NCI-H2107 treated with DMSO at 0.1 percent for 48 hours (cell line): ENCODE measurements around the gene EHD3.

ENCODE experiments used
- DNase-seq: peaks from one replicate; lab custom pipeline; 2025; ENCODE audit not compliant: unreplicated experiment; lab: John Stamatoyannopoulos, UW

The EHD3 gene

GRCh38 chr2:31235504-31235902 is 1.6 kb downstream of the EHD3 start:
- DNase-seq = no peak

- no peak for DNase-seq
Measured at GRCh38 chr2:31236433-31237205, 2.7 kb downstream of the EHD3 start.

GRCh38 chr2:31237348-31238017 is 3.5 kb downstream of the EHD3 start:
- no peak for DNase-seq

GRCh38 chr2:31238126-31238905 is 4.4 kb downstream of the EHD3 start:
- DNase-seq = no peak

GRCh38 chr2:31238906-31239592 is 5.1 kb downstream of the EHD3 start:
- DNase-seq = no peak

GRCh38 chr2:31239593-31240177 is 5.7 kb downstream of the EHD3 start:
- no peak for DNase-seq

- no peak for DNase-seq
Measured at GRCh38 chr2:31240381-31241365, 6.7 kb downstream of the EHD3 start.

- DNase-seq = no peak
Measured at GRCh38 chr2:31241625-31242270, 7.8 kb downstream of the EHD3 start.

GRCh38 chr2:31243053-31243452 is 9.1 kb downstream of the EHD3 start:
- no peak for DNase-seq

GRCh38 chr2:31244101-31244500 is 10.1 kb downstream of the EHD3 start:
- no peak for DNase-seq

- no peak for DNase-seq
Measured at GRCh38 chr2:31246184-31246852, 12.4 kb downstream of the EHD3 start.

- no peak for DNase-seq
Measured at GRCh38 chr2:31247711-31248110, 13.8 kb downstream of the EHD3 start.

- DNase-seq = no peak
Measured at GRCh38 chr2:31248139-31248538, 14.2 kb downstream of the EHD3 start.

- no peak for DNase-seq
Measured at GRCh38 chr2:31249009-31249690, 15.2 kb downstream of the EHD3 start.

GRCh38 chr2:31251018-31251417 is 17.1 kb downstream of the EHD3 start:
- no peak for DNase-seq

- no peak for DNase-seq
Measured at GRCh38 chr2:31251851-31252250, 17.9 kb downstream of the EHD3 start.

GRCh38 chr2:31253356-31254131 is 19.6 kb downstream of the EHD3 start:
- no peak for DNase-seq
